GM18873 (cell line): ENCODE results near the gene ASXL1.
"Not testable (repeated sequence)": the region's sequence is repeated elsewhere in the genome, so short reads cannot be mapped to it uniquely, and the experiment has no call there.

Experiments
- ATAC-seq: cut with Tn5 transposase; IDR thresholded peaks from one replicate; pipeline ENCODE4 v1.9.1; 2021; ENCODE audit warnings: mild to moderate bottlenecking, moderate library complexity, moderate number of reproducible peaks; ENCODE audit not compliant: unreplicated experiment, low FRiP score

The ASXL1 gene

DNA sequence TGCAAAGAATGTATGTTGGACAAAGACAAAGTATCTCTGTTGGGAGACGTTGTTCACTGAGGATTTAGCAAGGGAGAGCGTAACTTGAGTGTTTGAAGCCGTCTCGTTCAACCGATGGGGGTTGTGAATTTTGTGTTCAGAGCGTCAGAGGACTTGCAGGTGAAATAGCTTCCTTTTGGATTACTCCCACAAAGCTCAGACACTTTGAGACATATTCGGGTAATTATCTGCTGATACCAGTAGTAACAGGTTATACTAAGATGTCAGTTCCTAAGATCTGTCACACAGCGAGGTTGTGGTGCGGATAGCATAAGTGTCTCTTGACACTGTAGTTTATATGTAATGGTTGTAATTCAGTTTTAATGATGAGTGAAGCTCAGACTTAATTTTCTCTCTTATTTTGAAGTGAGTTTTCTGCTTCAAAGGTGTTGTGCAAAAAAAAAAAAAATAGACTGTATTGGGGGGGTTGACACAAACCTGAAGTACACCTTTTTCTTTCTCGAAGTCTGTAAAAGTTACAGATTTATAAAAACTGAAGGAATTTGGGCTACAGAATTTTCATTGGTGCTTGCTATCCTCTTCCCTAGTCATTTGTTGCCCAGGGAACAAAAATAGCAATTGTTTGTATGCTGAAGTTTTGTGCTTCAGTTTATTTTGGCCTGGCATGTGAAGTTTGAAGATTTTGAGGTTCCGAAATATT, 1.7 kb downstream of the ASXL1 start:
- no peak for ATAC-seq

DNA sequence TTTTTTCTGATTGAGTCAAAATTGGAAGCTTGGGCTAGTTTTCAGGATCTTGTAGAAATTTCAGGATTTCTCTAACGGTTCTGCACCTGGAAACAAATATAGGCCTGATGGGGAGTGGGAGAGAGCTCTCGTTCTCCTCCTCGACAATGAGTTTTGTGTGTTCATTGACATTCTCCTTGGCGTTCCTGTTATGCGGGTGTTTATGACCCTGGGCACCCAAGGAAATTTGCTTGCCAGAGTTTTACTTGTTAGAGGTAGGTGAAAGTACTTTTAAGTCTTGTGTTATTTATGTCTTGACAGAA, 2.2 kb downstream of the ASXL1 start:
- ATAC-seq = no peak

DNA sequence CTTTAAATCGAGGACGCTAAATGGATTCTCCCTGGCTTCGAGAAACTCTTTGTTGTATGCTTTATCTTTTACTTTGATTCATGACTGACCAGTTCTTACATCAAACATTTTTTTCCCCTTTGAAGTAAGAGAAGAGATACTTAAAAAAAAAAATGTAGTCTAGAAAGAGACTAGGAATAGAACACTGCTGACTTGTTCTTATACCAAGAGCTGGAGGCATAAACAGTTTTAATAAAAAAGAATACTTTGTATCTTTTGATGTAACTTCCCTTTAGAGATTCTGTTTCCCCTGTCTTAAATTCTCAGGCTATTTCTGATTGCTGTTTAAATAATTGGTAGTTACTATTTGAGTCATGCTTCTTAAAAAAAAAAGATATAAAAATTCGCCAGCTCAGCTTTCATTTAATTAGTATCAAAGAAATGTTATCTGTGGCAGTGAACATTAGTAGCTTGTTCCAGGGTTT, 4.8 kb downstream of the ASXL1 start:
- ATAC-seq = no peak

- ATAC-seq = no peak
Observed at GRCh38 chr20:32363492-32363891, 5.4 kb downstream of the ASXL1 start.

- no peak for ATAC-seq
Observed at GRCh38 chr20:32364554-32365208, 6.5 kb downstream of the ASXL1 start.

DNA sequence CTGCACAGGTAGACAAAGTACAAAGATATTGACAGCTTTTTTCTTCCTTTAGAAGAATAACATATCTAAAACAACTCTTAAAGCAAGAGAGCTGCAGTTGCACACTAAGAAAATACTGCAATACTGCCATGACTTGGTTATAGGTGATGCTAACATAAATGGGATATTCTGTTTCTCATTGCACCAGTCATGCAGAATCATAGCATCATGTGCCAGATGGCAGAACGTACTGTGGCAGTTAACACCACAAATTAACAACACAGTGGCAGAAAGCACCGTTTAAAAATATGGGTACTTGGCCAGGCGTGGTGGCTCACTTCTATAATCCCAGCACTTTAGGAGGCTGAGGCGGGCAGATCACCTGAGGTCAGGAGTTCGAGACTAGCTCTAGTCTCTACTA, 7.4 kb downstream of the ASXL1 start:
- no peak for ATAC-seq

GRCh38 chr20:32366380-32366779, 8.2 kb downstream of the ASXL1 start:
- ATAC-seq = peak; percentile 64

GRCh38 chr20:32368323-32368722, 10.2 kb downstream of the ASXL1 start:
- no peak for ATAC-seq

DNA sequence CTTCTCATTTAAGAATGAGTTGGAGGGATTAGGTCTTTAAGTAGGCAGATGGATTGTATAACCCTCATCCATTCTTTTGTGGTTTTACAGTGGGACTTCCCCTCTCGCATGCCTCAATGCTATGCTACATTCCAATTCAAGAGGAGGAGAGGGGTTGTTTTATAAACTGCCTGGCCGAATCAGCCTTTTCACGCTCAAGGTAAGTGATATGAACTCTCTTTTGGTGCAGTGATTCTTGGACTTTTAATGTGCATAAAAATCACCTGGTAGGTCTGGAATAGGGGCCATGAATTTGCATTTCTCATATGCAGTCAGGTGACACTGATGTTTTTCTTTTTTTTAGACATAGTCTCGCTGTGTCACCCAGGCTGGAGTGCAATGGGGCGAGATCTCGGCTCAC, 10.8 kb downstream of the ASXL1 start:
- ATAC-seq = no peak

GRCh38 chr20:32370897-32371296, 12.8 kb downstream of the ASXL1 start:
- no peak for ATAC-seq

DNA sequence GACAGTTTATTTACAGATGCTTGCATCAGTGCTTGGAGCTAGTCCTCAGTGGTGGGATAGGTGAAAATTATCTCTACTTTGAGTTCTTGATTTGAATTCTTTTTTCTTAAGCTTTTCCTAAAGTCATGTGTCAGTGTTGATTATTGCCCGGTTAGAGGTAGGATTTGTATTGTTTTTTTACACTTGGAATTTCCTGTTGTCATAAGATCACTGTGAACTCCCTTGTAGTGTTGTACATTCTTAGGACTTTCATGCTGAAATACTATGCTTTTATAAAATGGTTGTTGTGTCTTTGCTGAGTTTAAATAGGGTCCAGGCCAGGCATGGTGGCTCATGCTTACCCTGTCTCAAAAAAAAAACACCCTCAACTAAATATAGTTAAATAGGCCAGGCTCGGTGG, 20.3 kb downstream of the ASXL1 start:
- ATAC-seq = no peak

- ATAC-seq = not testable (repeated sequence)
Observed at GRCh38 chr20:32380037-32380436, 21.9 kb downstream of the ASXL1 start.

DNA sequence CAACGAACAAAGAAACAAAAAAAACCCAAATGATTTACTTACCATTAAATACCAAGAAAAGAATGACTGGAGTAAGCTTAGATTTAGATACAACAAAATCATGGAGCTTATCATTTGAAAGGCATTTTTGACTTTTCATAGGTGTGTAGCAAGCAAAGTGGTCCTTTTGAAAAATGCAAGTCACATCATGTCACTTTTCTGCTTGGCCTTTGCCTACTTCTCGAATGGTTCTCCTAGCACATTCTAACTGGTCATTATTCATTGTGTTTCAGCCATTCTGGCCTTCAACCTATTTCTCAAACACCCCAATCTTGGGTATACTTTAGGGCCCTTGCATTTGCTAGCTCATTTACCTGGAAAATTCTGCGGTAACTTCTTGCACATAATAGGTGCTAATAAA, 22.6 kb downstream of the ASXL1 start:
- no peak for ATAC-seq

- ATAC-seq = no peak
Observed at GRCh38 chr20:32382102-32382950, 24.2 kb downstream of the ASXL1 start.

- not testable (repeated sequence) for ATAC-seq
Observed at GRCh38 chr20:32383441-32383840, 25.3 kb downstream of the ASXL1 start.

- no peak for ATAC-seq
Observed at GRCh38 chr20:32385541-32385940, 27.4 kb downstream of the ASXL1 start.

- ATAC-seq = no peak
Observed at GRCh38 chr20:32386091-32386490, 28.0 kb downstream of the ASXL1 start.

GRCh38 chr20:32387252-32387651, 29.1 kb downstream of the ASXL1 start:
- ATAC-seq = no peak

GRCh38 chr20:32391003-32391402, 32.9 kb downstream of the ASXL1 start:
- ATAC-seq = no peak

- ATAC-seq = no peak
Observed at GRCh38 chr20:32395066-32395465, 36.9 kb downstream of the ASXL1 start.

DNA sequence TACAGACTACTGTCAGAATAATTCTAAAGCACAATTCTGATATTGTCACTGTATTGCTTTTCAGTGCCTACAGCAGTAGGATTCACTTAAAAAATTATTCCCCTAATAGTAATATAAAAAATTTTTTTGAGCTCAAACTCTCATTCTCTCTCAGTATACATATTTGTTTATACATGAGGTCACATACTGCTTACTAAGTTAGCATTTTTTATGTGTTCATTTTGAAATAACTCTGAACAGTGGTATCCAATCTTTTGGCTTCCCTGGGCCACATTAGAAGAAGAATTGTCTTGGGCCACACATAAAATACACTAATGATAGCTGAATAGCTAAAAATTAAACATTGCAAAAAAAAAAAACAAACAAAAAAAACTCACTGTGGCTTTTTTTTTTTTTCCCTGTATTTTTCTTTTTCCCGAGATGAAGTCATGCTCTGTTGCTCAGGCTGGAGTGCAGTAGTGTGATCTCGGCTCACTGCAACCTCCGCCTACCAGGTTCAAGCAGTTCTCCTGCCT, 38.6 kb downstream of the ASXL1 start:
- ATAC-seq = no peak
